Mesothelial cell of epicardium (in vitro differentiated cells): Measurements from ENCODE around the gene EFCAB8. TPM values are rescaled to one million over a fixed set of nuclear protein-coding genes. Genes with fewer than 3 reads are reported as not detected.
A peak's percentile ranks its signal among the peaks of the same experiment; 100 is the strongest.

Source experiments
- DNase-seq, 2 experiments: peaks; one replicate each; pipeline ENCODE4 v3.0.0; 2021; ENCODE audit warnings: low spot score in 2 of 2; ENCODE audit not compliant: unreplicated experiment in 2 of 2
- H3K27ac Mint-ChIP-seq: 2 replicates; pipeline ENCODE4 v1.8.0; 2021; ENCODE audit warnings: mixed read lengths
- H3K27me3 Mint-ChIP-seq: 2 replicates; pipeline ENCODE4 v1.8.0; 2021; ENCODE audit warnings: low read depth, mixed read lengths
- H3K36me3 Mint-ChIP-seq: 2 replicates; pipeline ENCODE4 v1.8.0; 2021; ENCODE audit warnings: mixed read lengths
- H3K4me1 Mint-ChIP-seq: 2 replicates; pipeline ENCODE4 v1.8.0; 2021; ENCODE audit warnings: mixed read lengths
- H3K4me3 Mint-ChIP-seq: 2 replicates; pipeline ENCODE4 v1.8.0; 2021; ENCODE audit warnings: mild to moderate bottlenecking, moderate library complexity, mixed read lengths
- H3K9me3 Mint-ChIP-seq: 2 replicates; pipeline ENCODE4 v1.8.0; 2021; ENCODE audit warnings: mixed read lengths
- CTCF ChIP-seq: fragments of 200-600 bp; sonication (generic); IDR thresholded peaks from one replicate; pipeline ENCODE4 v1.5.0; 2021; ENCODE audit warnings: antibody characterized with exemption; ENCODE audit not compliant: unreplicated experiment
- total RNA-seq: library from RNA; stranded (reverse); gene quantifications from 3 replicates; pipeline ENCODE4 v1.2.1, GENCODE V29; 2021

The EFCAB8 gene
- 0.11 to 0.51 TPM (median 0.47 TPM) in 3 replicates for total RNA-seq

- H3K36me3 Mint-ChIP-seq = peaks cover 17% of the 10 kb centered on the region
- no peaks in the 10 kb centered on the region for H3K9me3 Mint-ChIP-seq
- no peak for TF ChIP-seq CTCF
- no peak for DNase-seq
- H3K4me1 Mint-ChIP-seq = peaks cover 2% of the 10 kb centered on the region
- H3K27ac Mint-ChIP-seq = no peak within 1 kb of the TSS
- H3K27me3 Mint-ChIP-seq = no peaks in the 10 kb centered on the region
- no peak within 1 kb of the TSS for H3K4me3 Mint-ChIP-seq
These were observed at the start of gene EFCAB8 for GRCh38 chr20:32858701-32859372. Gene EFCAB8 (plus strand): TSS chr20:32858923. CDS start chr20:32863793, 4,870 bp downstream.

- Mint-ChIP-seq H3K9me3 (no peaks in the 10 kb centered on the region), H3K4me3 (no peak overlapping the region), H3K4me1 (peaks cover 12% of the 10 kb centered on the region), H3K36me3 (peaks cover 4% of the 10 kb centered on the region), H3K27me3 (no peaks in the 10 kb centered on the region), H3K27ac (no peak overlapping the region)
- no peak for TF ChIP-seq CTCF
- DNase-seq = no peak
These were observed 48.8 kb upstream of the EFCAB8 start for GRCh38 chr20:32809907-32810306.

- Mint-ChIP-seq H3K9me3 (no peaks in the 10 kb centered on the region), H3K27me3 (no peaks in the 10 kb centered on the region), H3K27ac (no peak overlapping the region), H3K4me1 (peaks cover 11% of the 10 kb centered on the region), H3K4me3 (no peak overlapping the region), H3K36me3 (peaks cover 2% of the 10 kb centered on the region)
- no peak for DNase-seq
- no peak for TF ChIP-seq CTCF
These were observed 47.8 kb upstream of the EFCAB8 start for GRCh38 chr20:32810941-32811340.

GRCh38 chr20:32811886-32812285, 46.8 kb upstream of the EFCAB8 start:
- Mint-ChIP-seq H3K27ac (no peak overlapping the region), H3K9me3 (no peaks in the 10 kb centered on the region), H3K27me3 (no peaks in the 10 kb centered on the region), H3K36me3 (no peaks in the 10 kb centered on the region), H3K4me3 (no peak overlapping the region), H3K4me1 (peaks cover 4% of the 10 kb centered on the region)
- TF ChIP-seq CTCF = no peak
- no peak for DNase-seq

GRCh38 chr20:32819992-32820697, 38.6 kb upstream of the EFCAB8 start:
- peak overlapping the region; percentile 95 for H3K27ac Mint-ChIP-seq
- no peak for TF ChIP-seq CTCF
- peak overlapping the region; percentile 90 for H3K4me3 Mint-ChIP-seq
- peak; percentile 86 to 89 for DNase-seq
- H3K9me3 Mint-ChIP-seq = no peaks in the 10 kb centered on the region
- H3K36me3 Mint-ChIP-seq = no peaks in the 10 kb centered on the region
- H3K27me3 Mint-ChIP-seq = no peaks in the 10 kb centered on the region
- peaks cover 38% of the 10 kb centered on the region for H3K4me1 Mint-ChIP-seq
